Brain pericyte (primary cell): Measurements from ENCODE around the gene TACC3.

Source experiments
- DNase-seq: peaks from one replicate; pipeline ENCODE4 v3.0.0-alpha.2; 2012; ENCODE audit warnings: low read depth, low spot score

TACC3 gene

GRCh38 chr4:1703867-1704266, 17.5 kb upstream of the TACC3 start:
- DNase-seq = no peak

GRCh38 chr4:1705732-1706131, 15.6 kb upstream of the TACC3 start:
- DNase-seq = no peak

GRCh38 chr4:1706358-1706757, 15.0 kb upstream of the TACC3 start:
- DNase-seq = no peak

- DNase-seq = no peak
These were observed 12.7 kb upstream of the TACC3 start for GRCh38 chr4:1708581-1708980.

- DNase-seq = no peak
These were observed 10.2 kb upstream of the TACC3 start for GRCh38 chr4:1711055-1711570.

GRCh38 chr4:1711571-1712215, 9.6 kb upstream of the TACC3 start:
- DNase-seq = no peak

- DNase-seq = peak; percentile 51
These were observed 8.9 kb upstream of the TACC3 start, which contains the start of gene SLBP for GRCh38 chr4:1712216-1713002. SLBP (minus strand) TSS chr4:1712319; CDS start chr4:1712188, 131 bp downstream.

- no peak for DNase-seq
These were observed 8.1 kb upstream of the TACC3 start for GRCh38 chr4:1713003-1713851.

- DNase-seq = no peak
These were observed 6.9 kb upstream of the TACC3 start for GRCh38 chr4:1714303-1715001.

GRCh38 chr4:1715002-1715758, 6.1 kb upstream of the TACC3 start:
- no peak for DNase-seq

- no peak for DNase-seq
These were observed 5.0 kb upstream of the TACC3 start for GRCh38 chr4:1716065-1716945.

- DNase-seq = no peak
These were observed 3.9 kb upstream of the TACC3 start for GRCh38 chr4:1717129-1718094.

GRCh38 chr4:1718095-1718850, 3.0 kb upstream of the TACC3 start:
- DNase-seq = no peak

GRCh38 chr4:1720163-1720983, 948 bp upstream of the TACC3 start:
- DNase-seq = no peak

GRCh38 chr4:1721666-1722550, 587 bp downstream of the TACC3 start:
- DNase-seq = no peak
